HG03521 (cell line): ENCODE results near the gene PTPRN2.

ENCODE experiments used
- ATAC-seq: cut with Tn5 transposase; IDR thresholded peaks from one replicate; pipeline ENCODE4 v1.9.1; 2021; ENCODE audit warnings: mild to moderate bottlenecking, moderate library complexity; ENCODE audit not compliant: unreplicated experiment

The PTPRN2 gene

DNA sequence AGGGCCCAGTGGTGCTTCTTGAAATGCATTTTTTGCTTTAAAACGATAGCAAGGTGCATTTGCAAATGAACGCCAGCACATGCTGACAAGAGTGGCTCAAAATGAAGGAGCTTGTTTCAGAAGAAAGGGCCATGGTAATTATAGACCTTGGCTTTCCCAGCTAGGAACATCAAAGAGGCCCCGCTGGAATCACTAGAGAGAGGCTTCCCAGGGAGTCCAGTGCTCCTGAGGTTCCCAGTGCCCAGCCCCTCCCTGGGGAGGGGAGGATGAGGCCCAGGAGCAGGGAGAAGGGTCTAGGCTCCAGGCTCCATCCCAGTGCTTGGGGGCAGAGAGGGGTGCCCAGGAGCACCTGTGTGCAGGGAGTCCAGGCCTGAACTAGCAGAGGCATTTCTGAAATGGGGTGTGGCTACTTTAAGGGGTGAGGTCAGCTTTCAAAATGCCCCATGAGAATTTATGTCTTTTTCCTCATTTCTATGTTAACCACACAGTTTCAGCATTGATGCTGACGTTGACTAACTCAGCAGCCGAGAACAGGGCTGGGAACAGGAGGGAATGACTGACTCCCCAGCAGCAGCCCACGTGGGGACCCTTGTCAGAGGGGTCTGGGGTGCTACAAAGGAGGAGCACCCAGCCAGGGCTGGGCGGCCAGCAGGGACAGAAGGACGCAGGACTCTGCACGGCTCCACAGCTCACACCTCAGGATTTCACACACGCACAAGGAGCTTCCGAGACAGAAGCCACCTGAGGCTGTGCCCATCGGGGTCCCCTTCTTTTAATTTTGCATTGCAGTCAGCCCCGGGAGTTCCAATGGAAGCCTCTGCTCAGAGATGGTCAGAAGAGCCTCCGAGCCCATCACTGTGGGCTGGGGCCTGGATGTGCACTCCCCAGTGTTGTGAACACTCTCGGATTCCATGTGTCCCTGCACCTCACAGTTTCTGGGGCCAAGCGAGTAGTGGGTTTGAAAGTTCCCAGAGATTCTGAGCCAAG is 570.2 kb downstream of the PTPRN2 start:
- ATAC-seq = no peak

DNA sequence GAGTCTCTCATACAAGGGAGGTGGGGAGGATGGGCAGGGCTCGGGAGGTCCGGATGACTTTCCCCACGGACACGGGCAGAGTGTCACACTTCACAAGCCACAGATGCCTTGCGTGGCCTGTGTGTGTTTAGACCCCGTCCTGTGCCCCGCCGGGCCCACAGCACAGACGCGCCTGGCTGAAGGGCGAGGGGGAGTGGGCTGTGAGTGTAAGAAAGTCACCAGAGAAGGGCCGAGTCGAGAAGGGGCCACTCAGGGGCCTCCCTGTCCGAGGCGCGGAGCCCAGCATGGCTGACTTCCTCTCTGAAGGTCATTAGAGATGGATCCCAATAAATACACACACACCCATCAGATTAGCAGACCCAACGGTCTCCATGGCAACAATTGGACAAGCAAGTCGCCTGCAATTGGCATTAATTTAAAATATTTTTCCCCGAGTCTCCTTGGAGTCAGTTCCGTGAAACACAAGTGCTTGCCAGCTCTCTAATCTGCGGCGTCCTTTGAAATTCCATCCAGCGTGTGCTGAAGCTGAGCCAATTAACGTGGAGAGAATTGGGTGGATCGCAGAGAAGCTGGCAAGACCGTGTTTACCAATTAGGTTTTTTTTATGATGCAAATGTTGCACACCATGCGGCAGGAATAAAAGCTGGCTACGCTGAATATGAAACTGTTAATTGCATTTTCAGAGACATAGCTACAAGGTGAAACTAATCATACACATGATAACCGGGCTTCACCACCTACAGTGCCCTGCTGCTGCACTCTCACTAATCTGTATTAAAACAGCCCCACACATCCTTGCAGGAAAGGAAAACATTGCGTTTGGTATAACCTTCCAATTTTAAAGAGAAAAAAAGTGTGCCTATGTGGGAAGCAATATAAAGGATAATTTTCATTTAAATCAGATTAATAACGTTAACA is 571.2 kb downstream of the PTPRN2 start:
- no peak for ATAC-seq

DNA sequence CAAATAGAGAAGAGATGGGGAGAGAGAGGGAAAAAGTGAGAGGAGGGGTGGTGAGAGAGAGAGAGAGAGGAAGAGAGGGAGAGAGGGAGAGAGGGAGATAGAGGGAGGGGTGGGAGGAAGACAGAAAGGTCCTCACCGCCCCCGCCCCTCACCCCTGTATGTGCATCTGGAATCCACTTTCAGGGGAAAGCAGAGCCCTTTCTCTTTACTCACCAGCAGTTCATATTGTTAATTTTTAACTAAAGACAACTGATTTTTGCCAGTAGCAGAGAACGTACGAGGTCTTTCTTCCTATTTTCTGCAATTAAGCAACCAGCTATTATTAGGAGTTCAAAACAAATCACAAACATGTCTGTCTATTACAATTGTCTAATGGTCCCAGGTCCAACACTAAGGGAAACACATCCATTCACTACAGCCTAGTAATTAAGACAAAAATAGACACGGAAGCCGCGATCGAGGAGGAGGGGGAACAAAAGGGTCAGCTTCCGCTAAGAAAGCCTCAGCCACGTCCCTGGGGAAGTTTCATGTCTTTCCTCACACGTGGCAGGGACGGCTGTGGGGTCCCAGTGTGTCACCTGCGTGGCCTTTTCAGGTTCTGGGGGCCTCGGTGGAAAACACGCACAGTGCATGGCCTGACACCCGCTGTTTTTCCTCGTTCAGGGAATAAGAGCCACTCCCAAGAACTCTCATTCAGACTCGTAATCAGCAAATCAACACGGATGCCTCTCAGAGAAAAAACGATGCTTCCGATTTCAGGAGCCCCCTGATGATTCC is 572.0 kb downstream of the PTPRN2 start:
- ATAC-seq = no peak

DNA sequence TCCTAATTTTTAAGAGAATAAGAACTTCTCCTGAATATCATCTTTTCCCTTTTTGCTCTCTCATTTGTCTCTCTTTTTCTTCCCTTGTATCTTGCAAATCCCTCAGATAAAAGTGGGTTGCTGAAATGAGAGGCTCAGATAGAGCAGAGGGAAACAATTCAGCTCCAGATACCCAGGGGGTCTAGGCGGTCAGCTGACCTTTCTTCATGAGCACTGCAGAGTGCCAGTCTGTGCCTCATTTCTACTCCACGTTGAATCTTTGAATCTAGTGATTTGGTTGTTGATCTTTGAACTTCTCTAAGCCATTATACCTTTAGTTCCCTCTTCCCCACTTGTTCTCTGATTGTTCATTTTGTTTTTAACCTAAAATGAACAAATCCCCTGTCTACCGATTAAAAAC is 572.6 kb downstream of the PTPRN2 start:
- ATAC-seq = no peak

DNA sequence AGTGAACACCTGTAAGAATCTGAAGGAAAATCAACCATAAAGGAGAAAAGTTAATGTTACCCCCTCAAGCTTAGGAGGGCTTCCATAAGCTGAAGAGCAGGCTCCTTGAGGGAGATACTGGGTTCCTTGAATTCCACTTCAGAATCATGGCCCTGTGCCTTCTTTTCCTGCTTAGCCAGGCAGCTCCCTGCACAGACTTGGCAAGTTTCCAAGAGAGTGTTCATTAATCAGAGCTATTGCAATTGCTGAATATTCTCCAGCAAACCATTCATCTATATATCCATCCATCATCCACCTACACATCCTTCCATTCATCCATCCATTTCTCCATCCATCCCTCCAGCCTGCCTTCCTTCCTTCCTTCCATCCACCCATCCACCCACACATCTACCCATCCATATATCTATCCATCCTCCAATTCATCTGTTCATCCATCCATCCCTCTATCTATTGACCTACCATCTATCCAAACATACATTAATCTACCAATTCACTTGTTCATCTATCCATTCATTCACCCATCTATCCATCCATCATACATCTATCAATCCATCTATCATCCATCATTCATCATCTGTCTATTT is 574.4 kb downstream of the PTPRN2 start:
- ATAC-seq = no peak

DNA sequence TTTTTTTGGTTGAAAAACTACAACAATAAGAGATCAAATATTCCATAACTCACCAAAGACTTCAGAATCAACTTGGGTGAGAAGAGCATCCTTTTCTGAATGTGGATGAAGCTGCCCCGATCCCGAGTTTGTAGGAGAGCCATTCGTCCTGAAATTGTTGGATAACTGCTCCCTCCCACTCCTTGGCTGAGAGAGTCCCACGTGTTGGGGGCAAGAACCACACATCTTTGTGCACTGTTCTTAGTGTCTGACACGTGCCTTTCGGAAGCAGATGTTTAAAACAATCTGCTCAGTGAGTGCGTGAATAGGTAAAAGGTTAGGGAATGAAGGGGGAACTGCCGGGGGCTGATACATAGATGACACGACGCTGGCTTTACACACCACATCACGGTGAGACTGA is 575.7 kb downstream of the PTPRN2 start:
- no peak for ATAC-seq

DNA sequence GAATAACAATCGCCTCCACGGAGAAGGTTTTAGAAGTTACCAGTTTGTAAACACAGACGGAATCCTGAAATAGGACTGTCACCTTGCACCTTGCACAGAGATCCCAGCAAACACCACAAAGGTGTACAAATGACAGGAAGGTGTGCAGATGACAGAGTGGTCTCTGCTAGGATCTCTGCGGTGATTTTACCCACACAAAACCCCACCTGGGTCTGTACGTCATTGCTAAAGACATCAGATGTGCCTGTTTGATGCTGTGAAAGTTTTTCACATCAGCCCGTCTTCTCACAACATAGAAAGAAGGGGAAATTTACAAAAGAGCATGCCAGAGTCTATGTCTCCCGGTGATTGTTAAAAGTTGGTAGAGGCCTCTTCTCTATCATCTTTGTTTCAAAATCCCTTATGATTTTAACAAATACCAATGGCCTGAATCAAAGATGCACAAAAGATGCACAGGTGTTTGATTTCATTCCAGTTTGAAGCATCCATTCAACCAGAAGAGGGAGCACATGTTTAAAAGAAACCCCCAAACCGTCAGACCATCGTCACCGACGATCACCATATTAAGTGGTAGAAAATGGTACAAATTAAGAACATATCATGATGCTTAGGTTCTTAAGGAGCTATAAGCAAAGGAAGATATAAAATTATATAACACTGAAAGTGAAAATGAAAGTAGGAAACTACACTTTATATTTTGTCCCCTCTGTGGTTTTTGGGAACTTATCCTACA is 576.5 kb downstream of the PTPRN2 start:
- no peak for ATAC-seq

DNA sequence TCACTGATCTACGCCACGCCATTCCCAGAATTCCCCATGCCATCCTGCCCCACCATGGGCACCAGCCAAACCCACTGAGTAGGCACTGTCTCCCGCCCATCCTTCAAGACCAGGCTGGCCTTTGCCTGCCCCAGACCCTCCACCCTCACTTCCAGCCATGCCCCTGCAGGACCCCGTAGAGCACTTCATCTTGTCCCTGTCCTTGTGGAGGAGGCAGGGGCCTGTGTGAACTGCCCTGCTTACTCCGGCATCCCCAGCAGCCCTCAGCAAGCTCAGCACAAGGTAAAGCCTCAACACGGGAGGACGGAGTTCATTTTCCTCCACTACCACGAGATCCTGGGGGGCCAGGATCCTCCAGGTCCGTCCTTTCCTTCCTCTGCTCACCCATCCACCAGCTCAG is 577.7 kb downstream of the PTPRN2 start:
- ATAC-seq = no peak

DNA sequence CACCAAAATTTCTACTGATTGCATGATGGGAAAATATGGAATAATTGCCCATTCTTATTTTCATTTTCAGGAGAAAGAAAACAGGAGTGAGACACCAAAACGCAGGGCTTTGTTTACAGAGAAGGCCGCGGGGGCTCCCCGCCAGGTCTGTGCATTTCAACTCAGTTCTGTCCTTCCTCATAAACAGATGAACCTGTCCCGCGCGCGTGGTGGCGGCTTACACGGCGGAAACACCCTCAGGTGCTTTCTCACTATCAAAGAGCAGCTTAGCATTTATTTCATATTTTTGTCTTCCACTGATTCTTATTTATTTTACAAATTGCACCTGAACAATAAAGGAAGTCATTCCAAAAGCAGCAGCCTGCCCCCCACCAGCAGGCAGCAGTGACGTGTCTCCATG is 579.4 kb downstream of the PTPRN2 start:
- no peak for ATAC-seq

DNA sequence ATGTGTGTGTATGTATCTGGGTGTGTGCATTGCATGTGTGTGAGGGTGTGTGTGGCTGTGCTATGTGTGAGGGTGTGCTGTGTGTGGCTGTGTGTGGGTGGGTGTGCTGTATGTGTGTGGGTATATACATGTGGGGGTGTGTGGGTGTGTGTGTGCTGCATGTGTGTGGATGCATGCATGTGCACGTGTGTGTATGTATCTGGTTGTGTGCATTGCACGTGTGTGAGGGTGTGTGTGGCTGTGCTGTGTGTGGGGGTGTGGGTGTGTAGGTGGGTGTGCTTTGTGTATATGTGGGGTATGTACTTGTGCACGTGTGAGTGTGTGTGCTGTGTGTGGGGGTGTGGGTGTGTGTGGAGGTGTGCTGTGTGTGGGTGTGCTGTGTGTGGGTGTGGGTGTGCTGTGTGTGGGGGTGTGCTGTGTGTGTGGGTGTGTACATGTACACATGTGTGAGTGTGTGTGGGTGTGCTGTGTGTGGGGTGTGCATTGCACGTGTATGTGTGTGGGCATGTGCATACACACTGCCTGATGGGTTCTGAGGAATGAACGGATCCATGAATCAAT is 579.8 kb downstream of the PTPRN2 start:
- ATAC-seq = no peak

DNA sequence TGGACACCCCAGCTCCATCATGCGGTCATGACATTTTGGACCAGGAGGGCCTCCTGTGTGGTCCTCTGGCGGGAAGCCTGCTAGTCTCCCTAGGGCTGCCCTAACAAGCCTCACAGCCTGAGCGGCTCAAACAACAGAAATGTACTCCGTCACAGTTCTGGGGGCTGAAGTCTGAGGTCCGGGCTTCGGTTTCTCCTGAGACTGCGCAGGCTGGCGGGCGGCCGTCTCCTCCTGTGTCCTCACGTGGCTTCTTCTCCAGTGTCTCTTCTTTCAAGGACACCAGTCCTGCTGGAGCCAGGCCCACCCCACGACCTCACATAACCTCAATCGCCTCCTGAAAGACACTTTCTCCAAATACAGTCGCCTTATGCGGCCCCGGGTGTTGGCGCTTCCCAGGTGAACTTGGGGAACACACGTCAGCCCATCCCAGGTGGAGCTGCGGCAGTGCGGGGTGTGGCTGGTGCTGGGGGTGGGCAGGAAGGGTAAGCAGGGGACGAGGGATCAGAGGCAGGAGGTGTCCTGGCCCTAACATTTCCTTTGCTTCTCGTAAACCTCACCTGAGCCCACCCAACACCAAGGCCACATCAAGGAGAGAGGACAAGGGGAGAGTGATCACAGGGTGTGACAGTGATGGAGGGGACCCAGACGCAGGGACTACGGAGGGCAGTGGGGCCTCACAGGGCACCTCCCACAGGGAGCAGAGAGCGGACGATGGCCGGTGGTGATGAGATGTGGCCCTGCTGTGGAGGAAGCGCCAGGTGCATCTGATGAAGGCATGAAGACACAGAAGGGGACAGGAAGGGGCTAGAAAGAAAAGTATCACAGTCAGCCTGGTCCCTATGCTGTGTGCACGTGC is 580.6 kb downstream of the PTPRN2 start:
- ATAC-seq = no peak

DNA sequence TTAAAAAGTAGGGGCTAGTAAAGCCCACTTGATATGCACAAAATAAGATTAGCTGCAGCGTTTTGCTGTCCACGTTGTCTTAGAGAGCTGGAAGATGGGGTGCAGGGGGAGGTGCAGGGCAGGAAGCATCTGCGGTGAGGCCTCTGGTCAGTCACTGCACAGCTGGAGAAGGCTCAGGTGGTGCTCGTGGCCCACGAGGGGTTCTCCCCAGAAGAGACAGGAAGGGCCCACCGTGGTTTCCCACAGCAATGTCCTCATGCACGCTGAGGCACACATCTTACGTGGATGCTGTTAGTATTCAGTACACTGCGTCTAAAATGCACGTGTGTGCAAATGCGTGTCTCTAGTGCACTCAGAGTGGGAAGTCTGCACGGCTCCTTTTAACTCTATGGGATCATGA is 582.1 kb downstream of the PTPRN2 start:
- ATAC-seq = no peak

DNA sequence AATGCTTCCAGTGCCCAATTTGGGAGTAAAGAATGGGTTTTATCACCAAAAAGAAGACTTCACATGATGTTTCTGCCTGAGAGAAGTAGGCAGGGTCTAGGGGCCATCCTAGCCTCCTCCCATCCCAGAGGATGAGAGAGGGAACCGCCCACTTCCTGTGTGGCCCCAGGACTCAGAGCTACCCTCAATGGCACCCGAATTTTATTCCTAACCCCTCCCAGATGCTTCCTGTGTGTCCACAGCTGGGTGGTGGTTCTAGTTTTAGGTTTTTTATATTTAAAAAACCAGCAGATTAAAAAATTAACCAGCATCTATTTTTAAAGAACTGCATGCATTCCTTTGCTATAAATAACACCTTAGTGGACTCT is 583.5 kb downstream of the PTPRN2 start:
- ATAC-seq = no peak

DNA sequence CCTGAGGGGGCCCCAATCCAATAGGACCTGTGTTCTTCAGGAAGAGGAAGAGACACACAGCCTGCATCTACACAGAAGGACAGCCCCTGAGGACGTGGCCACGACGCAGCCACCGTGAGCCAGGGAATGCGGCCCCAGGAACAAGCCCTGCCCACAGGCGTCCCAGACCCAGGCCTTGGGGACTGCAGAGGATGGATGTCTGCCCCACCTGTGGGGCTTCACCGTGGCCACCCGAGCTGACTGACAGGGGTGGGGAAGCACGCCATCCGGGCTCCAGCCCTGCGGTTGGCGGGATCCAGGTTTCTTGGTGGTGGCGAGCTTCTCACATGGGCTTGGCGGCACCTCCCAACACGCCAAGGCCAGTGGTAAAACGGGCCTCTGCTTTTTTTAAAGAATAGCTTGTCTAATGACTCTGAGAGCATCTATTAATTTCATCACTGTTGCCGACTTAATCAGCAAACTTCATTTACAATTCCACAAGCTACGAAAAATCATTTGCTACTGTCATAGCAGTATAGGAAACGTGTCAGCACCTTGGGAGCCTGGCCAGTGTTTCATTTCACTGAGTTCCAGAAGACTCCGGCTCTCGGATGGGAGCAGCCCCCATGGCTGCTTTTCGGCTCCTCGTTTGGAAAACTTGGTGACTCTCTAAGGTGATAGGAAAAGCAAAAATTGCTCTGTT is 584.0 kb downstream of the PTPRN2 start:
- no peak for ATAC-seq

DNA sequence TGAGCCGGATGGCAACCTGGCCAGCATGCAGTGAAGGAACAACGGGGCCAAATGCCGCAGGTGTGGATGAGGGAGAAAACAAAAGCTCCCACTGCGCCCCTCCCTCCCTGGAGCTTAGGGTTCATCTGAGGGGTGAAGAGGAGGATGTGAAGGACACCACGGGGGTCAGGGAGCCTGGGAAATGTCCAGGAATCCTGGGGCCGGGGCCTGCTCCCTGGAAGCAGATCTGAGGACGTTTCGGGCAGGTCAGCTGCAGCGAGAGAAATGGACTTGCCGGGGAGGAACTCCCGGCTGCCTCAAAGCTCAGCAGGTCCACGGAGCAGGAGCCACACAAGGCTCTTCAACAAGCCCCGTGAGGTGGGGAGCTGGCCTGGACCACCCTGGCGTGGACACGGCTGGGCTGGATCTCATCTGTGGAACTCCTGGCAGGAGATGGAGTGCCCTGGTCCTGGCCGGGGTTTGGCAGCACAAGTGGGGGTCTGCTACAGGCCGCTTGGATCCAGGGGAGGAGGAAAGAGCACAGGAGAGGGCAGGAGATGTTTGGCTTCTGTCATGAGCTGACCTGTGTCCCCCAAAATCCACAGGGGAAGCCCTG is 585.0 kb downstream of the PTPRN2 start:
- ATAC-seq = no peak

DNA sequence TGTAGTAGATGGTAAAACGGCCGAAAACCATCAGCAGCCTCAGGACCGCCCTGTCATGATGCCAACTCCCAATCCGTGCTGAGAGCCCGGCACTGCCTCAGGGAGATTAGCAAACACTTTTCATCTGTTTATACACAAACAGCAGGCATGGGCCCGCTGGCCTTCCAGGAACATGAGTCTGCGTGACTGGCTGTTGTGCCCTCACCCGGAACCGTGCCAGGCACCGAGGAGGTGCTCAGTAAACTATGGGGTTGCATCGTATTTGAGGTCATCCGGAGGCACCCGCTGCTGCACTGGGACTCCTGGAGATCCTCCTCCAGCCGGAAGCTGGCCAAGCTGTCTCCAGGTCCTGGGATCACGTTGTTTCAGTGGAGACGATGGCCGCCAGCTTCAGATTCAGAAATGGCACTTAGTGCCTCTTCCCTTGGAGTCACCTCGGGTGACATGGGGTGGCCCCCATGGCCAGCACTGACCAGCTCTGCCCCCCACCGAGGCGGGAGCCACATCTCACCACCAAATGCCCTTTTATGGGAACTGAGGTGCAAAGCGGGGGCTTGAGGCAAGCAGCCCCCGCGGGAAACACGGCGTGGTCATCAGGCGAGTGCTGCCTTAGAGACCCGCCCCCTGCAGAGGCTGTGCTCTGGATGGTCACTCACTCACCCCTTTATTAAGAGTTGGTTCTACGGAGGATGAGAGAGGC is 585.9 kb downstream of the PTPRN2 start:
- ATAC-seq = no peak

DNA sequence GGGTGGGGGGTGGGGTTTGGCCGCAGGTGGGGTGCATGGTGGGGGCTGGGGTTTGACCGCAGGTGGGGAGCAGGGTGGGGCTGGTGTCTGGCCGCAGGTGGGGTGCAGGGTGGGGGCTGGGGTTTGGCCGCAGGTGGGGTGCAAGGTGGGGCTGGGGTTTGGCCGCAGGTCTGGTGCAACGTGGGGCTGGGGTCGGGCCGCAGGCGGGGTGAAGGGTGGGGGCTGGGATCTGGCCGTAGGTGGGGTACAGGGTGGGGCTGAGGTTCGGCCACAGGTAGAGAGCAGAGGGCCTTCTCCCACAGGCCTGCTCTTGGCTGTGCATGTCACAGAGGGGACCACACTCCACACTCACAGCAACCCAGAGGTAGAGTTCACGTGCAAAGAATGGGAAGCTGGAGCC is 586.6 kb downstream of the PTPRN2 start:
- no peak for ATAC-seq
